Measurements from ENCODE around the gene NUBP2.
A peak's percentile ranks its signal among the peaks of the same experiment; 100 is the strongest.

The NUBP2 gene

DNA sequence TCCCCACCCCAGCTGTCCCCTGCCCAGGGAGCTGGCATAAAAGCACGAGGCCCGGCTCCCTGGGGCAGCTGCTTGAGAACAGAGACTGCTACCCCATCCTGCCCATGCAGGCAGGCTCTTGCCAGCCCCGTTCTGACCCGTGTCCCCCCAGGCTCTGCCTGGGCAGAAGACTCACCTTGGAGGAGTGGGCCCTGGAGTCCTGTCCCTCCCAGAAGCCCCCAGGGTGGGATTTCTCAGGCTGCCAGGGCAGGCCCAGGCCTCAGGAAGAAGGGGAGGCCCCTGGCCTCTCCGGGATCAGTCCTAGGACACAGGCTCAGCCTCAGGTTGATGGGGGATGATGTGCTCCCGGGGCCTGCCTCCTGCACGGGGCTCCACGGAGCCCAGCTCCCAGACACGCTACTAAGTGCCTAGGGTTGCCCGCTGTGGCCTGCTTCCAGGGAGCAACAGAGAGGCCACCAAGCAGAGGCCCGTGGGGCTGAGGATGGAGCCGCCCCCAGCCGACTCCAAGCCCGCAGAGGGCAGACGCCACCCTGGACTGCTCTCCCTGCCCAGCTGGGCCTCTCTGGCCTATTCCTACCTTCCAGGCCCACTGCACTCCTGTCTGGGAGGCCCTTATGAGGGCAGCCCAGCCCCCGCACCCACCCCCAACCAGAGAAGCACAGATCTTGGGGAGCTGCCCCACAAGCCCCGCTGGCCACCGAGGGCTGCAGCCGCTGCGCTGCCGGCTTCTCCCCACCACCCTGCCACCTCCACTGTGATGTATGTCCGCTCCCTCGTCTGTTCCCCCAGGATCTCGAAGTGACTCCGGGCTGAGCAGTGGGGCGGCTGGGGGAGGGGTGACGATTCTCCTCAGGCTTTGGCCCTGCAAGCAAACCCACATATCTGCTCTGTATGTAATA, 13.1 kb upstream of the NUBP2 start:
- TF ChIP-seq, protein P1, sequence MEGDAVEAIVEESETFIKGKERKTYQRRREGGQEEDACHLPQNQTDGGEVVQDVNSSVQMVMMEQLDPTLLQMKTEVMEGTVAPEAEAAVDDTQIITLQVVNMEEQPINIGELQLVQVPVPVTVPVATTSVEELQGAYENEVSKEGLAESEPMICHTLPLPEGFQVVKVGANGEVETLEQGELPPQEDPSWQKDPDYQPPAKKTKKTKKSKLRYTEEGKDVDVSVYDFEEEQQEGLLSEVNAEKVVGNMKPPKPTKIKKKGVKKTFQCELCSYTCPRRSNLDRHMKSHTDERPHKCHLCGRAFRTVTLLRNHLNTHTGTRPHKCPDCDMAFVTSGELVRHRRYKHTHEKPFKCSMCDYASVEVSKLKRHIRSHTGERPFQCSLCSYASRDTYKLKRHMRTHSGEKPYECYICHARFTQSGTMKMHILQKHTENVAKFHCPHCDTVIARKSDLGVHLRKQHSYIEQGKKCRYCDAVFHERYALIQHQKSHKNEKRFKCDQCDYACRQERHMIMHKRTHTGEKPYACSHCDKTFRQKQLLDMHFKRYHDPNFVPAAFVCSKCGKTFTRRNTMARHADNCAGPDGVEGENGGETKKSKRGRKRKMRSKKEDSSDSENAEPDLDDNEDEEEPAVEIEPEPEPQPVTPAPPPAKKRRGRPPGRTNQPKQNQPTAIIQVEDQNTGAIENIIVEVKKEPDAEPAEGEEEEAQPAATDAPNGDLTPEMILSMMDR (IDR thresholded peaks at IDR 0.05; ENCODE audit: low read depth, low read length): no peak
- no peak overlapping the region for H3K4me3 ChIP-seq (ENCODE audit: low read depth, low read length)

GRCh38 chr16:1770328-1771187, 12.2 kb upstream of the NUBP2 start:
- TF ChIP-seq, protein P1 (IDR thresholded peaks at IDR 0.05; ENCODE audit: low read depth, low read length): no peak
- peak overlapping the region; percentile 87 for H3K4me3 ChIP-seq (ENCODE audit: low read depth, low read length)

DNA sequence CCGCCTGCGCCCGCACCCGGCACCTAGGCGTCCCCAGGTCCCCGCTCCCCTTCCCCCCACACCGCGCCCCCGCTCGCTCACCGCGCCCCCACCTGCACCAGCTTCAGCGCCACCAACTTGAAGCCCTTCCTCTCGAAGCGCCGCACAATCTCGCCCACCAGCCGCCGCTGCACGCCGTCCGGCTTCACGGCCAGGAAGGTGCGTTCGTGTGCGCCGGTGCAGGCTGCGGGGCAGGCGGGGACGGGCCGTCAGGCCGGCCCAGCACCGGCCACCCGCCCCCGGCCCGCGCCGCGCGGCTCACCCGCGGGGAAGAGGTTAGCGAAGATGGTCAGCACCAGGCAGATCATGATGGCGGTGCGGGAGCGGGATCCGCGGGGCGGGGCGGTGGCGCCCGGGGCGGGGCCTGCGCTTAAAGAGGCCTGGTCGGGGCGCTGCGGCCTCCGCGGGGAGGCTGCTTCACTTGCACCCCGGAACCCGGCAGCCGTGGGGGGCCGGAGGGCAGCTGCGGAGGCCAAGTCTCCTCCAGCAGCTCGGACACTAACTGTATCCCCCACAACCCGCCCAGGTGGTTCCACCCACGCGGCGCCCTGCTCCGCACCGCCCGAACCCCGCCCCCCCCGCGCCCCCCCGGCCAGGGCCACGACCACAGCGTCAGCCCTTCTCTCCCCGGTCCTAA, 11.4 kb upstream of the NUBP2 start, which contains the start of gene NME3:
NME3 (minus strand) TSS at position 356 of the 676 bp plus-strand sequence; CDS start at position 347, 9 bp downstream.
- H3K4me3 ChIP-seq (ENCODE audit: low read depth, low read length): peak within 1 kb of the TSS; percentile 87
- TF ChIP-seq, protein P1 (IDR thresholded peaks at IDR 0.05; ENCODE audit: low read depth, low read length): no peak

GRCh38 chr16:1771864-1772361, 10.8 kb upstream of the NUBP2 start:
- TF ChIP-seq, protein P1 (IDR thresholded peaks at IDR 0.05; ENCODE audit: low read depth, low read length): no peak

DNA sequence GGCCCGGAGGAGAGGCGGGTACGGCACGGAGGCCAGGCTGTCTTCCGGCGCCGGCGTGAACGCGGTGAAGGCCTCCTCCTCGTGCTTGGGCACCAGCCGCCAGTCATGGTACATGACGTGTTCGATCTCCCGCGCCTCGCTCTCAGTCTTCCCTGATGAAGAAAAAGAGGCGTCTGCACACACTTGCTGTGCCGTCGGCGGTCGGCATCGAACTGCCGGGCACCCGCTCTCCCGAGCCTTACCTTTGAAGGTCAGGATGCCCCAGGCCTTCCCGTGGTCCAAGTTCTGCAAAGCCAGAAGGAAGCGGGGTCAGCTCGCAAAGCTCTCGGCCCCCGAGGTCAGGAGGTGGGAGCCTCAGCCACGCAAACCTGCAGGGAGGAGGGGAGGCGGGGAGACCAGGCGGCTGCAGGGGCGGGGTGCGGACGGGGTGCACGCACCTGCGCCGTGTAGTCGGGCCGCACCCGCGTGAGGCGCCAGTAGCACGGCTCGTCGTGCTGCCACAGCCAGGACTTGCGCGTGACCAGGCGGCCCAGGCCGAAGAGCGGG, 10.3 kb upstream of the NUBP2 start, which contains the start of gene EME2:
EME2 (plus strand) TSS at position 449 of the 546 bp plus-strand sequence. CDS start 418 bp downstream, outside the sequence.
- H3K4me3 ChIP-seq (ENCODE audit: low read depth, low read length): peak within 1 kb of the TSS; percentile 87
- TF ChIP-seq, protein P1 (IDR thresholded peaks at IDR 0.05; ENCODE audit: low read depth, low read length): no peak

More at GRCh38 chr16:1771864-1772361, 10.8 kb upstream of the NUBP2 start:
- peak overlapping the region; percentile 87 for H3K4me3 ChIP-seq (ENCODE audit: low read depth, low read length)

- H3K4me3 ChIP-seq (ENCODE audit: low read depth, low read length): peak within 1 kb of the TSS; percentile 87
- TF ChIP-seq, protein P1 (IDR thresholded peaks at IDR 0.05; ENCODE audit: low read depth, low read length): peak; percentile 64
These were observed 9.7 kb upstream of the NUBP2 start, which contains the start of gene MRPS34 for GRCh38 chr16:1772908-1773702. Gene MRPS34 (minus strand): TSS chr16:1773134. CDS start chr16:1773119, 15 bp downstream.

Data from WI38 (cell line).